ENCODE data around the gene LAMA2.

DNA sequence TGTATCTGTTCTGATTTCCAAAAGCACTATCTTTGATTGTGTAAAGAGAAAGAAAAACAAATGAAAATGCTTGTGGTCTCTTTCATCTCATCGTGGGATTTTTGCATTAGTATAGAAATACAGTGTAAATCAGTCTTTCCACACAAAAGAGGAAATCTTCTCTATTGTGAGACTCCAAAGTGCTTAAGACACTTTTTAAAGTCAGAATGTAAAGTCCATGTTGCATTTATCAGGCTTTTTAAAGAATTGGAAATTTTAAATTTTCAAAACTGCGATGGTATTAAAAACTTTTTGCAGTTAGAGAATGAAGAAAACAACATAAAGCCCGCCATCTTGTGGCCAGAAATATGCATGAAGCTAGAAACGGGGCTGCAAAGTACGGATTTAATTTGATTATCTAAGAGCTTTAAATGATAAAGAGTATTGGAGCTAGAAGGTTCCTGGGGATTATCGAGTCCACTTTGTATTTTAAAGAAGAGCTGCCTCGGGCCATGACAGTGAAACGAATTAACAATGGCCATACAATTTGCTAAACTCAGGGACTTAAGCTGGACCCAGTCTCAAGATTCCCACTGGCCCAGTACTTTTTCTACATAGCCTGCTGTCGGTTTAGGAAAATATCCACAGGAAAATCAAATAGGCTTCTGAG lies 487.5 kb downstream of the LAMA2 start:
- no peak for TF ChIP-seq EZH2 (IDR thresholded peaks at IDR 0.05; ENCODE audit: borderline replicate concordance, low read depth, low read length, severe bottlenecking)
- TF ChIP-seq POLR2A (IDR thresholded peaks at IDR 0.05; ENCODE audit: low read depth, low read length) = no peak
- TF ChIP-seq, protein P1, sequence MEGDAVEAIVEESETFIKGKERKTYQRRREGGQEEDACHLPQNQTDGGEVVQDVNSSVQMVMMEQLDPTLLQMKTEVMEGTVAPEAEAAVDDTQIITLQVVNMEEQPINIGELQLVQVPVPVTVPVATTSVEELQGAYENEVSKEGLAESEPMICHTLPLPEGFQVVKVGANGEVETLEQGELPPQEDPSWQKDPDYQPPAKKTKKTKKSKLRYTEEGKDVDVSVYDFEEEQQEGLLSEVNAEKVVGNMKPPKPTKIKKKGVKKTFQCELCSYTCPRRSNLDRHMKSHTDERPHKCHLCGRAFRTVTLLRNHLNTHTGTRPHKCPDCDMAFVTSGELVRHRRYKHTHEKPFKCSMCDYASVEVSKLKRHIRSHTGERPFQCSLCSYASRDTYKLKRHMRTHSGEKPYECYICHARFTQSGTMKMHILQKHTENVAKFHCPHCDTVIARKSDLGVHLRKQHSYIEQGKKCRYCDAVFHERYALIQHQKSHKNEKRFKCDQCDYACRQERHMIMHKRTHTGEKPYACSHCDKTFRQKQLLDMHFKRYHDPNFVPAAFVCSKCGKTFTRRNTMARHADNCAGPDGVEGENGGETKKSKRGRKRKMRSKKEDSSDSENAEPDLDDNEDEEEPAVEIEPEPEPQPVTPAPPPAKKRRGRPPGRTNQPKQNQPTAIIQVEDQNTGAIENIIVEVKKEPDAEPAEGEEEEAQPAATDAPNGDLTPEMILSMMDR (IDR thresholded peaks at IDR 0.05; ENCODE audit: extremely low read depth in 1 of 2, insufficient read depth in 1 of 2, low read depth in 1 of 2, low read length in 2 of 2) = peak; percentile 42 to 55
- TF ChIP-seq MAX (IDR thresholded peaks at IDR 0.05; ENCODE audit: insufficient read depth, insufficient read length) = no peak
- TF ChIP-seq GATA2 (IDR thresholded peaks at IDR 0.05; ENCODE audit: insufficient read depth, insufficient read length, low read depth, low read length) = no peak
- TF ChIP-seq POLR2AphosphoS5 (IDR thresholded peaks at IDR 0.05; ENCODE audit: insufficient read depth, low read depth, low read length) = no peak
- no peak for TF ChIP-seq MYC (IDR thresholded peaks at IDR 0.05; ENCODE audit: low read depth, low read length)
- TF ChIP-seq FOS (IDR thresholded peaks at IDR 0.05; ENCODE audit: borderline replicate concordance, insufficient read depth, low read length) = no peak

All from endothelial cell of umbilical vein (primary cell).